GM12874 (cell line): ENCODE data around the gene OOSP3.

ENCODE experiments used
- TF ChIP-seq, protein P1 (sequence below): IDR thresholded peaks from 2 replicates; pipeline ENCODE4 v1.5.1; 2011; ENCODE audit warnings: low read depth, mild to moderate bottlenecking, control low read depth, low read length, moderate library complexity; ENCODE audit not compliant: insufficient read depth

Gene OOSP3, protein sequence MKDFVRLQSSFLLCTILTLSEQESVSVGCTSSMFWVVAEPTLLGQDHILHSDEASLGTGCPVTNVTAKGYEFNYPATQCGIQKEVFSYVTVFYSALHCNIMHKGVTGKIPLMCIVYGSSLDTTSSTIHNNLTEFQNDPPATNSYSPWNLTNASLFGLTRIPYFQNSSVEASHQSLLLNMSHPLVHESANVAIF

DNA sequence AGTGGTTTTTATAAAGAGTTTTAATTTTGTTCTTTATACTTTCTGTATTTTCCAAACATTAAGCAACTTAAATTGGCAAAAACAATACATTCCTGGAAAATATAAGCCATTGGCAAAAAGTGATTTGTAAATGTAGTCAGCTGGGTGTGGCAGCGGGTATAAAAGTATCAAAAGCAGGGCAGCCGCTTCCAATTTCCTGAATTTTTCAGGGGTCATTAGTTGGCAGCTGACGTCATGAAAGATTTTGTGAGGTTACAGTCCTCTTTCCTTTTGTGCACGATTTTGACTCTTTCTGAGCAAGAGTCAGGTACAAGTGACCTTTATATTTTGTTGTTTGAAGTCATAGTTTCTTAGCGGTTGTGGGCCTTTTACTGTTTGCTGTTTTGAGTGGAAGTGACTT is at the start of gene OOSP3:
OOSP3 (plus strand) TSS at position 208 of the 400 bp plus-strand sequence; CDS start at position 235, 27 bp downstream.
- TF ChIP-seq, protein P1, sequence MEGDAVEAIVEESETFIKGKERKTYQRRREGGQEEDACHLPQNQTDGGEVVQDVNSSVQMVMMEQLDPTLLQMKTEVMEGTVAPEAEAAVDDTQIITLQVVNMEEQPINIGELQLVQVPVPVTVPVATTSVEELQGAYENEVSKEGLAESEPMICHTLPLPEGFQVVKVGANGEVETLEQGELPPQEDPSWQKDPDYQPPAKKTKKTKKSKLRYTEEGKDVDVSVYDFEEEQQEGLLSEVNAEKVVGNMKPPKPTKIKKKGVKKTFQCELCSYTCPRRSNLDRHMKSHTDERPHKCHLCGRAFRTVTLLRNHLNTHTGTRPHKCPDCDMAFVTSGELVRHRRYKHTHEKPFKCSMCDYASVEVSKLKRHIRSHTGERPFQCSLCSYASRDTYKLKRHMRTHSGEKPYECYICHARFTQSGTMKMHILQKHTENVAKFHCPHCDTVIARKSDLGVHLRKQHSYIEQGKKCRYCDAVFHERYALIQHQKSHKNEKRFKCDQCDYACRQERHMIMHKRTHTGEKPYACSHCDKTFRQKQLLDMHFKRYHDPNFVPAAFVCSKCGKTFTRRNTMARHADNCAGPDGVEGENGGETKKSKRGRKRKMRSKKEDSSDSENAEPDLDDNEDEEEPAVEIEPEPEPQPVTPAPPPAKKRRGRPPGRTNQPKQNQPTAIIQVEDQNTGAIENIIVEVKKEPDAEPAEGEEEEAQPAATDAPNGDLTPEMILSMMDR: no peak

DNA sequence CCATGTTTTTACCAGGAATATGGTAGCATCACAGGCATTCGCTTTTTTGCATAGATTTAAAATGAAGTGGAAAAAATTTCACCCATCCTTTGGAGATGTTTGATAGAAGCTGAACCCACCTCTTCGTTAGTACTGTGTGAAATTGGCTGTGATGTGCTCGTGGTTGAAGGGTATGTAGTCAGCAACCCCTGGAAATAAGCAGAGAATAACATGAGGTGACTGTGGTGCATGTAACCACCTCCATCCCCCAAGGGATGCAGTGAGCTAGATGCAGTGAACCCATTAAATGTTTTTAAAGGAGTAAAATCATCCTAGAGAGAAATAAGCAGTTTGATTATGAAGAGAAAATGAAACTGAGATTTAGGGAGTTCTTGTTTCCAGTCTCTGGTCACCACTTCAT is 49.2 kb upstream of the OOSP3 start:
- TF ChIP-seq, protein P1: no peak

DNA sequence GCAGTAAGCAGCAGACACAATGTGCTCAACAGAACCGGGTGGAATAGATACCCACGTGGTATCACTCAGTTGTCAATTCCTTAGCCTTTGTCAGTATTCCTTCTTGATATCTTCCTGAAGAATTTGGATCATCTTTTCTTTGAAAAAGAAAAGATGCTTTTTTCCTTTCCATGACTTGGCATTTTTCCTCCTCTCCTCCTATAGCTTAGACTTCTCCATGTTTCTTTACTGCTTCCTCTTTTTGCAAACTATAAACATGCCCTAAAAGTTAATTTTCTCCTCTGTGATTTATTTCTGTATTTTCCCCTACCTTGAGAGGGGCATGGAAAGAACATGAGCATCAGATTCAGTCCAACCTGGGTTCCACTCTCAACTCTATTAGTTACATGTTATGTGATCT is 45.0 kb upstream of the OOSP3 start:
- TF ChIP-seq, protein P1: no peak

DNA sequence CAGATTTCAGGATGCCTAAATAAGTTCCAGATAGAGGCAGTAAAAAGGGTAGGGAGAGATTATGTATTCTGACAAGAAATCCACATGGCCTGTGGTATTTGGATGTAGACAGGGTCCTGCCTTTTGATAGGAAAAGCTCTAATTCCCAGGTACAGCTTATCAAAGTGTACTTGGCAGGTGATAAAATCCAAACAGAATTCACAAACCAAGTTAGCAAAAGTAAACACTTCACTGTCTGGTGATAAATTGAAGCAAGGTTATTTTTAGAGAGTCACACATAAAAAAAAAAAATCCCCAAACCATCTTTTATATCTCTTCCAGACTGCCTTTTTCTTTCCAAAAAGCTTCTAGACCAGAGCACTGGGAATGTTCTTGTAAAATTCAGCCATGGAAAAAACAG is 39.0 kb upstream of the OOSP3 start:
- TF ChIP-seq, protein P1: no peak

DNA sequence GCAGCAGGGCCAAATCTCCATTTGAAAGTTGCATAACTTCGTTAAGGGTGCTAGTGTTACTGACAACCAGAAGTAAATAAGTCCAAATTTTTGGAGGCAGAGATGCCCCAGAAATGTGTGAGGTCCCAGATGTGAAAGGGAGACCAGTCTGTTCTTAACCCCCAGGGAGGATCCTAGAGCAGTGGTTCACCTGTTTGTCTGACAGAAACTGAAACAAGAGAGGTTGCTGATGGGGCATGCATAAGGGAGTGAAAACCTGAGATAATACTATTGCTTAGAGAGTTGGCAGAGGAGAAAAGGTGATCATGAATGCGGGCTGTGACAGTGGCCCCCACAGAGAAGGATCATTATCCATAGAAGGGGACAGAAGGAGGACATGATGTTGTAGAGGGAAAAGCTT is 37.1 kb upstream of the OOSP3 start:
- TF ChIP-seq, protein P1: no peak

DNA sequence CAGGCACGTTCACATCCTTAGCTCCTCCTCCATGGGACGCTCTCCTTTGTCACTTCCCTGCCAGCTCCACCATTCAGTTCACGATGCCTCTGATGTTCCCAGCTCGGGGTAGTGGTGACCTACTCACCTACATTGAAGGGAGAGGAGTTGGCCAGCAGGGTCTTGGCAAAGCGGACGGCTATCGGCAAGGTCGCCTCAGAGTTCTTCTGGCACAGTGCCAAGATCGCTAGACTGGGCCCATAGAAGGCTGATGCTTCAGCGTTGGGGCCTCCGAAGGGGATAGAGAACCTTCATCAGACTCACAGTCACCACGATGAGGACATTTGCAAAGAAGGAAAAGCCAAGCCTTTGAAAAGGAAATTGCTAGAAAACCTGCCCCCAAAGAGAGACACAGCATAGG is 36.3 kb upstream of the OOSP3 start:
- TF ChIP-seq, protein P1: no peak

DNA sequence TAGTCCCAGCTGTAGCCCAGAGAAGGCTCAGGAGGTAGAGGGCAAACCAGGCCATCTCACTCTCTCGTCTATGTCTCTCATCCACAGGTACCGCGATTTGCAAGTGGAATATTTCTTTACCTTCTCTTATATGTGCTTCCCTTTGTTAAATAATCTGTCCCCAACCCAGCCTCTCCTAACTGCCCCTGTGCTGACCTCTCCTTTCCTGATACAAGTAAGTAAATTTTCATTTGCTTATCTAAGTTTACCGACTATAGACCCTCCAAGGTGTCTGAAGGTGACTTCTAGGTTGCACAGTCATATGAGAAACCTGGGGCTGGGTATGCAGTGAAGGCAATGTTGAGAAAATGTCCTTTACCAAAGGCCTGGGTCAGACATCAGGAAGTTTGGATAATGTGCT is 33.2 kb upstream of the OOSP3 start, which contains the start of gene CBLIF:
CBLIF (minus strand) TSS at position 101 of the 400 bp plus-strand sequence; CDS start at position 55, 46 bp downstream.
- TF ChIP-seq, protein P1: no peak
